Measurements from ENCODE around the gene RANBP17.

Gene RANBP17

DNA sequence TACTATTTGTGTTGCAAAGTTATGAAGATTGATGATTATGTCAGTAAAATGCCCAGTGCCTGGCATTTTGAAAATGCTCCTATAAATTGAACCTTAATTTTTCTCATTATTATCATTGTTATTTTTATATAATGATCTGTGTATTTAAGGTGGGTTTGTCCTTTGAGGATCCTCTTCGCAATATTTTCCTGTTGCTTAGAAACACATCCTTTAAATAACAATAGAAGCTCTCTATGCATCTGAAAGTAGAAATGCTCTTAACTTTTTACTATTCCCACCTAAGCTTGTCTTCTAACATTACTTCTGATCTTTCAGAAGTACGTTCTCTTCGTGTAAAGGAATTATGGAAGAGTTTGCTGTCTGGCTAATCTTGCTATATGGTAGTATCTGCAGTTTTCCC lies 232.5 kb downstream of the RANBP17 start:
- no peak for DNase-seq (ENCODE audit: low spot score)

- DNase-seq (ENCODE audit: low spot score): no peak
Measured at GRCh38 chr5:171102877-171103610, 241.2 kb downstream of the RANBP17 start.

- no peak for DNase-seq (ENCODE audit: low spot score)
Measured at GRCh38 chr5:171107669-171108068, 245.9 kb downstream of the RANBP17 start.

- no peak for DNase-seq (ENCODE audit: low spot score)
Measured at GRCh38 chr5:171115519-171115918, 253.7 kb downstream of the RANBP17 start.

GRCh38 chr5:171116719-171117118 lies 254.9 kb downstream of the RANBP17 start:
- DNase-seq (ENCODE audit: low spot score): no peak

DNA sequence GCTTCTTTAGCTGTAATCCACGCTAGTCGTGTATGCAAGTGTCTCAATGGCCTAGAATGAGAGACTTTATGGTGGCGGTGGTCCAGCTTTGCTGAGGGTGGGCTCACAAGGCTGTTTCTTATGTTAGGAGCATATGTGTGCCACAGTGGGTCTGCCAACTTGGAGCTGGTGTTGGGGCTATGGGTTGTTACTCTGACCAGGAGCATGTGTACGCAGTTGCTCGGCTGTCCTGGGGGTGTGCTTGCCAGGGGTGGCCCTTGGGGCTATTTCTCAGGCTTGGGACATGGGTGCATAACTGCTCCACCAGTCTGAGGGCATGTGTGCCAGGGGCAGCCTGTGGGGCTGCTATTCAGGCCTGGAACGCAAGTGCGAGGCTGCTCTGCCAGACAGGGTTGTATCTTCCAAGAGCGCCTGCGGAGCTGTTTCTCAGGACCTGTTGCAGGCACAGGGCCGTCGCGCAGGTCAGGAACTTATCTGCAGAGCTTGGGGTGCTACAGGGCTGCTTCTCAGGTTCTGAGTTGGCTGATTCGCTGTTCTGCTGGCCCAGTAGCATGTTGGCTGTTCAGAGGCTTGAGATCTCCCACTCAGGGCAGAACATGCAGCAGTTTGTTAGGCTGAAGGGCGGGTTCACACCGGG lies 259.3 kb downstream of the RANBP17 start:
- DNase-seq (ENCODE audit: low spot score): no peak

DNA sequence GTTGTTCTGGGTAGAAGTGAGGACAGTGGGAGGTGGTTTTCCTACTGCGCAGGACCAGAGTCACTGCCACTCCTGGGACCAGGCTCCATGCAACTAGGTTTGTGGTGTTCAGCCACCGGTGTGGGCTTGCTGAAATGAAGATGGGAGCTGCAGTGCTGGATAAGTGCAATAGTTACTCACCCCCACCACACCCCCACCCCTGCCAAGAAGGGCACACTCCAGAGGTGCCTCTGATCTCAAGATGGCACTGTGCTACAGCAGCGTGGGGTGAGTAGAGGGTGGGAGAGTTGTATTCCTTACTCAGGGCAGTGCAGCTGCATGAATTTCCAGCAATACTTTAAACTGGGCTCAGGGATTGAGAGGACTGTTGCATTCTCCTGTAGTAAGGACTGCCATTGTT lies 259.8 kb downstream of the RANBP17 start:
- no peak for DNase-seq (ENCODE audit: low spot score)

- DNase-seq (ENCODE audit: low spot score): no peak
Measured at GRCh38 chr5:171122372-171122771, 260.6 kb downstream of the RANBP17 start.

- no peak for DNase-seq (ENCODE audit: low spot score)
Measured at GRCh38 chr5:171123417-171123816, 261.6 kb downstream of the RANBP17 start.

GRCh38 chr5:171127314-171127713 lies 265.5 kb downstream of the RANBP17 start:
- DNase-seq (ENCODE audit: low spot score): no peak

DNA sequence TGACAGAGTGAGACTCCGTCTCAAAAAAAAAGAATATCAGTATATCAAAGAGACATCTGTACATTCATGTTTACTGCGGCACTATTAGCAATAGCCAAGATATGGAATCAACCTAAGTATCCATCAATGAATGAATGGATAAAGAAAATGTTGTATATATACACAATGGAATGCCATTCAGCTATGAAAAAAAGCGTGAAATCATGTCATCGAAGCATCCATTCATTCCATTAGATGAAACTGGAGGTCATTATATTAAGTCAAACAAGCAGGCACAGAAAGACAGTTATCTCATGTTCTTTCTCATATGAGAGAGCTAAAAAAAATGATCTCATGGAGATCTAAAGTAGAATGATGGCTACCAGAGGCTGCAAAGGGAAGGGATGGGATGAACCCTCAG lies 266.3 kb downstream of the RANBP17 start:
- no peak for DNase-seq (ENCODE audit: low spot score)

DNA sequence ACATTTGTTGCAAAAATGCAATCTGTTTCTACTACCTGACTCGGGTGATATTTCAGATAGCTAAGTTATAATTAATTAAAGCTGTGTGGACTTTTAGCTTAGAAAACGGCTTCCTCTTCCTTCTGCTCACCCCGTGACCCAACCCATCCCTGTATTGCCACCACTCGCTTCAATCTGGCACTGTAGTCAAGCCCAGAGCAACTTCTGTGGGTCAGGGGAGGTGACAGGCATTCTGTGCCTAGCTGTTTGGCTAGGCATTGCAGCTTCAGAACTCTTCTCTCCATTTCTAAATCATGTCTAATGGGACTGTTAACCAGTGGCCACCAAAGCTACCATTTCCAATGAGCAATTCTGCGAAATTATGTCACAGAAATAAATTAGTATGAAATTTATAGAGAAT lies 267.5 kb downstream of the RANBP17 start:
- DNase-seq (ENCODE audit: low spot score): no peak

- no peak for DNase-seq (ENCODE audit: low spot score)
Measured at GRCh38 chr5:171131497-171131896, 269.7 kb downstream of the RANBP17 start.

- DNase-seq (ENCODE audit: low spot score): no peak
Measured at GRCh38 chr5:171137768-171138525, 276.1 kb downstream of the RANBP17 start.

DNA sequence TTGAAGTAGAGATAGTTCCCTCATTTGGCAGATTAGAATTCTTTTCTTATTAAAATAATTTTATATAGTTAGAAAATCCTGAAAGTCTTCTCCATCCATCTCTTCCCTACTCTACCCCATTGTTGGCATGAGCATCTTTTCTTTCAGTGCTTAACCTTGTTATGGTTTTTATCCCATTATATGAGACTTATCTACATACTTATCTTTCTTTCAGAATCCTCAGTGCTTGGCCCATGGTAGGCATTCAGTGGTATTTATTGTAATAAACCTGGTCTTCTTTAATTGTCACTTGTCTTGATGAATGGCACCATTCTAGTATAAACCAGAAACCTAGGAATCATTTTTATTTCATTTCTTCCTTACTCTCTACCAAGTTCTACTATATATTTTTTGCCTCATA lies 277.4 kb downstream of the RANBP17 start:
- no peak for DNase-seq (ENCODE audit: low spot score)

GRCh38 chr5:171142617-171143016 lies 280.8 kb downstream of the RANBP17 start:
- DNase-seq (ENCODE audit: low spot score): no peak

DNA sequence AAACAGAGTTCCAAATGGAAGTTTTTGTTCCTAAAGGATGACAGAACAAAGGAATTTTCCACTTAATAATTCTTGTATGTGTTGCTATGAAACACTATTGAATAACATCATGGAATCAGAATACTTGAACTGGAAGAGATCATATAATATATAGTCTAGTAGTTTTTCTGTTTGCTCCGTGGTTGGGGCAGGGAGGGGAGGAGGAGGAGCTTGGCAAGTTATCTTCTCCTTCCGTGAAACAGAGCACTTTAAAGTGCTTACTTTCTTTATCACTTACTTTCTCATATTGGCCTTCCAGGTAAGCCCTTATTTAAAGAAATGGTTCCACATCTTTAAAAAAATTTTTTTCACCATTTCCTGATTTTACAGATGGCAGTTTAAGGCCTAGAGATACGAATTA lies 281.4 kb downstream of the RANBP17 start:
- DNase-seq (ENCODE audit: low spot score): no peak

GRCh38 chr5:171143926-171144325 lies 282.1 kb downstream of the RANBP17 start:
- no peak for DNase-seq (ENCODE audit: low spot score)

- no peak for DNase-seq (ENCODE audit: low spot score)
Measured at GRCh38 chr5:171149333-171149732, 287.5 kb downstream of the RANBP17 start.

- DNase-seq (ENCODE audit: low spot score): no peak
Measured at GRCh38 chr5:171149772-171150171, 288.0 kb downstream of the RANBP17 start.

- no peak for DNase-seq (ENCODE audit: low spot score)
Measured at GRCh38 chr5:171152382-171152781, 290.6 kb downstream of the RANBP17 start.

GRCh38 chr5:171155621-171156020 lies 293.8 kb downstream of the RANBP17 start:
- no peak for DNase-seq (ENCODE audit: low spot score)

- no peak for DNase-seq (ENCODE audit: low spot score)
Measured at GRCh38 chr5:171157276-171157675, 295.5 kb downstream of the RANBP17 start.

Measured in hematopoietic multipotent progenitor cell treated with erythropoietin and hydrocortisone succinate and interleukin-3 and kit ligand, for 17 days (in vitro differentiated cells).